Epithelial cell of esophagus (primary cell): ENCODE data around the gene APBB2.

Experiments used
- DNase-seq: peaks from one replicate; pipeline ENCODE4 v3.0.0; 2010; ENCODE audit warnings: low read depth
- H3K4me3 ChIP-seq: 2 replicates; pipeline ENCODE4 v1.5.1; 2011; ENCODE audit warnings: mild to moderate bottlenecking, low read length, control low read depth
- TF ChIP-seq, protein P1 (sequence below): IDR thresholded peaks from 2 replicates; pipeline ENCODE4 v1.5.1; 2011; ENCODE audit warnings: low read depth, mild to moderate bottlenecking, low read length, control low read depth, inconsistent platforms; ENCODE audit not compliant: insufficient read depth; ENCODE audit errors: missing control alignments

APBB2 gene

DNA sequence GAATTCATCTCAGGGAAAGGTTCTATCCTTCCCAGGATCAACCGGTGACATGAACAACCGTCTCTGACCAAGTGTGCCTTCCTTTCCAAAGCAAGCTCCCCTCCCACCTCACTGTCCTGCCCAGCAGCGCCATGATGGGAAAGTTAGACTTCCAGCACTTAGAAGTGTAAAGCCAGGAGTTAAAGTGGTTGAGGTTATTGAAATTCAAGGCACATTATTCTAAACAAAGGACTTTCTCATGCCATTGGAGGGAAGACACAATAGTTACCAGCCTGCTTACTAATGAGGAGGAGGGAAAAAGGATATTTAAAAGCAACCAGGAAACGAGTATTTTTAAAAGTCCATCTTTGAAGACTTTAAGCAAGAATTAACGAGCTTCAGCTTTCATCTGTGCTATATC, 367.8 kb downstream of the APBB2 start:
- TF ChIP-seq, protein P1, sequence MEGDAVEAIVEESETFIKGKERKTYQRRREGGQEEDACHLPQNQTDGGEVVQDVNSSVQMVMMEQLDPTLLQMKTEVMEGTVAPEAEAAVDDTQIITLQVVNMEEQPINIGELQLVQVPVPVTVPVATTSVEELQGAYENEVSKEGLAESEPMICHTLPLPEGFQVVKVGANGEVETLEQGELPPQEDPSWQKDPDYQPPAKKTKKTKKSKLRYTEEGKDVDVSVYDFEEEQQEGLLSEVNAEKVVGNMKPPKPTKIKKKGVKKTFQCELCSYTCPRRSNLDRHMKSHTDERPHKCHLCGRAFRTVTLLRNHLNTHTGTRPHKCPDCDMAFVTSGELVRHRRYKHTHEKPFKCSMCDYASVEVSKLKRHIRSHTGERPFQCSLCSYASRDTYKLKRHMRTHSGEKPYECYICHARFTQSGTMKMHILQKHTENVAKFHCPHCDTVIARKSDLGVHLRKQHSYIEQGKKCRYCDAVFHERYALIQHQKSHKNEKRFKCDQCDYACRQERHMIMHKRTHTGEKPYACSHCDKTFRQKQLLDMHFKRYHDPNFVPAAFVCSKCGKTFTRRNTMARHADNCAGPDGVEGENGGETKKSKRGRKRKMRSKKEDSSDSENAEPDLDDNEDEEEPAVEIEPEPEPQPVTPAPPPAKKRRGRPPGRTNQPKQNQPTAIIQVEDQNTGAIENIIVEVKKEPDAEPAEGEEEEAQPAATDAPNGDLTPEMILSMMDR: no peak
- DNase-seq: no peak
- H3K4me3 ChIP-seq: no peak overlapping the region

DNA sequence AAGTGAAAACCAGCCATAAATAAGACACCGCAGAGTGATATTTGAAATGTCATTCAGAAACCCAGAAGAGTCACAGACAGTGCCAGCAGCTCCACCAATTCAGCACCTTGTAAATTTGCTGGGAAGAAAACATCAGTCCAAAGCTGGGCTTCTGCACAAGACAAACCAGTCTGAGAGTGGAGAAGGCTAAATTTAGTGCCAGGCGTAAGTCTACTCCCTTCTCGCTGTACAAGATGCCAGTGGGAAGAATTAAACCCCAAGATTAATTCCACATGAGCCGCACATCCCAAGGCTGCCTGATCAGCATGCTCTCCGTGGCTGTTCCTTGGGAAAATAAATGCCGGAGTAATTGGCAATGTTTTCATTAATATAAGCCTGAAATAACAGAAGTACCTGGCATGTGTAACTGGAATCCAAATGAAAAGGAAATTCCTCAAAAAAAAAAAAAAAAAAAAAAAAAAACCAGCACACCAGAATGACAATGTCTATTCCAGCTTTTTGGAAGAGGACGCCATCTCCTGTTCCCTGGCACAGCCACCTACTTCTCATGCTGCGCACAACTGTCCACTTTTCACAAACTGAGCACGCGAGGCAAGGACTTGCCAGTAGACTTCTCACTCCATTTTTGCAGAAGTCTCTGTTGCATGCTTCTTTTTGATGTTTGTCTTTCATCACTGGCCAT, 369.0 kb downstream of the APBB2 start:
- DNase-seq: no peak
- TF ChIP-seq, protein P1: no peak
- no peak overlapping the region for H3K4me3 ChIP-seq

DNA sequence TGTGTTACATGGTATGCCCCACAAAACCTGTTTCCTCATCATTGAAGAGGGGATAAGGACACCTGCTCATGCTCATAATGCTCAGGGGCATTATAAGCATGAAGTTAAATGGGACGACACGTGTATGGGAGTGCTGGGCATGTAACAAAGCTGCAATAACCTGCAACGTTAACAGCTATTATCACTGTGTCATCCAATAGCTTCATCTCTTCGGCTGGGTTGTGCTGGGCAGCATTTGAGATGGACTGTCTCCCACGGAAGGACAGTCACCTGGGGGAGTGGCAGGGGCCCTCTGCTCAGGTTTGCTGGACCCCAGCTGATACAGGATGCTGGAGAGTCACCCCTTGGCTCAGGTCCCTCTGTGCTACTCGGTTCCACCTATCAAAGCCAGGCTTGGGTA, 370.1 kb downstream of the APBB2 start:
- no peak overlapping the region for H3K4me3 ChIP-seq
- TF ChIP-seq, protein P1: no peak
- DNase-seq: no peak

DNA sequence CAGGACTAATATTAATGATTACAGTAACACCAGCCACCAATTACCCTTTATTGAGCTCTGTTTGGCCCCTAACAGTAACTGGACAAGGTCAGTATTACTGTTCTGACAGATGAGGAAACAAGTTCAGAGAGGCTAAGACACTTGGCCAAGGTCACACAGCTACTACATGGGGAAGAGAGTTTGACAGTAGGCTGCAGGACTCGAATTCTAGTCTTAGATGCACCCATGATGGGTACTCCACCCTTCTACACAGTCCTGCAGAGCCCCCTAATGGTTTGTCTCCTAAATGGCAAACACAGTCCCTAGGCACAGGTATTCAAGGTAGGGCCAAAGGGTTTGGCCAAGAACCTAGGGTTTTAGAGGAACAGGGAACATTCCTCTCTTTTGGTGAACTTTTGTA, 370.6 kb downstream of the APBB2 start:
- TF ChIP-seq, protein P1: peak; percentile 12

DNA sequence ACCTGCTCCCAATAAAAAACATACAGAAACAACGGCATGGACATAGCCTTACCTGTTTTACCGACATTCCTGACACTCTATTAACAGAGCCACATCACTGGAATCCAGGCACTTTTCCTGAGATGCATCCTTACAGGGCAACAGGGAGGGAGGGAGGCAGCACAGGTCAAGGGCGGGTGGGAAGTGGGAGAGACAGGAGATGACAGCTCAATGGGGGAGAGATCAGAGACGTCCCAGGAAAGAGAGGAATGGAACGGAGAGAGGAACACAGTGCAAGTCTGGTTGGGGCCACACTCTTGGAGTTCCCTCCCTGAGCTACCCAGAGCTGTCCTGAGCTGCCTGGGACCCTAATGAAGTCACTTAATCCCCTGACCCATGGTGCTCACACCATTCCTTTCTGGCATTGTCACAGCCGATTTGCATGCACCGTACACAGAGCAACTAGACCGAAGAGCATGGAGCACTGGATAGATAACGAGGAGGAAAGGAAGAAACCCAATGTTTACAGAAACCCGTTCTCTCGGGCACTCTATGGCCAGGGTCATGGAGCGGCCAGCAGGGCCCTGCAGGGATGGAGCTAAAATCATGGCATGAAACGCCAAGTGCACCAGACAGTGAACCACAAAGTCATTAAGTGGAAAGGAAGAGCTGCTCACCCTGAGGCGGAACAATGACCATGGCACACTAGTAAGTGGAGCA, 371.5 kb downstream of the APBB2 start:
- DNase-seq: no peak
- TF ChIP-seq, protein P1: no peak
- no peak overlapping the region for H3K4me3 ChIP-seq

More for the DNA sequence above, 370.6 kb downstream of the APBB2 start:
- no peak overlapping the region for H3K4me3 ChIP-seq
- no peak for DNase-seq

DNA sequence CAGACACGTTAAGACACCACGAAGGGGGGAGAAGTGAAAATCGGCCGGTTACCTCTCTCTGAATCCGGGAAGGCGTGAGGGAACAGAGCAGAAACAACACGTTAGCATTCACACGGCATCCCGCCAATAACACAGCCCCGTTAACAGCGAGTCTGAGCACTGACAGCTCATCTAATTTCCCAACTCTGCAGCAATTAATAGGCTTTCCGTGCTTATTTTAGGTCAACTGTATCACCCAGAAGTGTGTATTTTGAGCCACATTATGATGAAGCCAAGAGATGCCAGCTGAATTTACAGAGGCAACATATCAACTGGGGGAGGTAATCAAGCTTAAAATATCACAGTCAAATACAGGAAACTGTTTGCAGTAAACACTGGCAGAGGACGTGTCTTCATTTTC, 372.0 kb downstream of the APBB2 start:
- no peak for DNase-seq
- TF ChIP-seq, protein P1: no peak
- no peak overlapping the region for H3K4me3 ChIP-seq
